HG03066 (cell line): ENCODE results near the gene SLC19A2.

Experiments
- ATAC-seq: cut with Tn5 transposase; IDR thresholded peaks from one replicate; pipeline ENCODE4 v1.9.1; 2021; ENCODE audit warnings: low read depth; ENCODE audit not compliant: unreplicated experiment

Gene SLC19A2

DNA sequence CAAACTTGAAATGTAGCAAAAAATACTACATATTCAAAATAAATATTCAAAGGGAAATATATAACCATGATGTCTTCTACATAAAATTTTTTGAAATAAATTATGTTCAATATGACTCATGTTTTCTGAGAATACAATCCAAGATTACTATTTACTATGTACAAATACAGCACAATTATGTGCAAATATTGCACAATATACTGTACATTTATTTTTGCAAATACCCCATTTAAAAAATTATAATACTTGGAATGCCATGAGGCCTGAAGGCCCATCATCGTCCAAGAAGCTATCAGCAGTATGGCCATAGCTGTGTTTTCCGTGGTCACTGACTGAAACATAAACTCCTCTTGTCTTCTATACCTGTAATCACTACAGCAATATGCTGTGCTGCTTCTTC is 70.8 kb downstream of the SLC19A2 start:
- no peak for ATAC-seq
